Endodermal cell (in vitro differentiated cells): Measurements from ENCODE around the gene BAHD1. TPM values are rescaled to one million over a fixed set of nuclear protein-coding genes. Genes with fewer than 3 reads are reported as not detected.

Source experiments
- DNase-seq: peaks from one replicate; pipeline ENCODE4 v3.0.0-alpha.2; 2017
- H3K27ac ChIP-seq: 2 replicates; pipeline ENCODE4 v1.5.1; 2013; ENCODE audit warnings: mild to moderate bottlenecking, low read depth, low read length, moderate library complexity
- H3K27me3 ChIP-seq: 2 replicates; pipeline ENCODE4 v1.6.1; 2013; ENCODE audit warnings: mild to moderate bottlenecking, low read length, moderate library complexity; ENCODE audit not compliant: insufficient read depth, control insufficient read depth, poor library complexity, severe bottlenecking
- H3K36me3 ChIP-seq: 2 replicates; pipeline ENCODE4 v1.7.0; 2013; ENCODE audit warnings: mild to moderate bottlenecking, low read length, moderate library complexity; ENCODE audit not compliant: control insufficient read depth, insufficient read depth
- H3K4me1 ChIP-seq: one replicate; pipeline ENCODE4 v1.7.0; 2013; ENCODE audit warnings: low read length; ENCODE audit not compliant: control insufficient read depth, insufficient read depth
- H3K4me3 ChIP-seq: 2 replicates; pipeline ENCODE4 v1.5.1; 2013; ENCODE audit warnings: mild to moderate bottlenecking, low read length, moderate library complexity
- H3K9ac ChIP-seq: 2 replicates; pipeline ENCODE4 v1.6.1; 2013; ENCODE audit warnings: mild to moderate bottlenecking, low read length, moderate library complexity; ENCODE audit not compliant: poor library complexity, severe bottlenecking; ENCODE audit errors: extremely low read depth
- H3K9me3 ChIP-seq: 2 replicates; pipeline ENCODE4 v1.6.1; 2013; ENCODE audit warnings: mild to moderate bottlenecking, low read length, moderate library complexity; ENCODE audit not compliant: control insufficient read depth
- H3K27ac Mint-ChIP-seq: 2 replicates; pipeline ENCODE4 v1.8.0; 2020; ENCODE audit warnings: mixed read lengths
- H3K27me3 Mint-ChIP-seq: 2 replicates; pipeline ENCODE4 v1.8.0; 2021; ENCODE audit warnings: mild to moderate bottlenecking, mixed read lengths; ENCODE audit not compliant: insufficient read depth
- H3K36me3 Mint-ChIP-seq: 2 replicates; pipeline ENCODE4 v1.8.0; 2020; ENCODE audit warnings: low read depth, mixed read lengths
- H3K4me1 Mint-ChIP-seq: 2 replicates; pipeline ENCODE4 v1.8.0; 2020; ENCODE audit warnings: mixed read lengths
- H3K4me3 Mint-ChIP-seq: 2 replicates; pipeline ENCODE4 v1.8.0; 2020; ENCODE audit warnings: mild to moderate bottlenecking, moderate library complexity, mixed read lengths
- H3K9me3 Mint-ChIP-seq: 2 replicates; pipeline ENCODE4 v1.8.0; 2020; ENCODE audit warnings: mild to moderate bottlenecking, mixed read lengths
- WGBS, 2 experiments: methylation state at CpG; one replicate each; pipeline versions ENCODE4 v1.1.5 to v1.1.7; 2013; ENCODE audit warnings: missing lambda C conversion rate in 2 of 2, mixed read lengths in 1 of 2; ENCODE audit not compliant: insufficient coverage in 1 of 2, insufficient read length in 1 of 2; 5-methylcytosine and 5-hydroxymethylcytosine counted together
- total RNA-seq, 2 donors: library from RNA; stranded (reverse); fragmentation: NEBNext Ultra II Directional in 1 of 2; extraction: Animal tissue kit (Norgen Biotek cat#: 25700) in 1 of 2; gene quantifications; 2 replicates in 1 of 2; 3 replicates in 1 of 2; pipeline ENCODE4 v1.2.1, GENCODE V29; 2021
- TF ChIP-seq, protein P1 (sequence below): fragments of 200-600 bp; sonication (generic); conservative IDR thresholded peaks from 2 replicates; pipeline ENCODE4 v1.5.0; 2021; ENCODE audit warnings: antibody characterized with exemption, mild to moderate bottlenecking

Gene BAHD1
- total RNA-seq, 2 donors from 2014 or later, result 23.5 to 30.1 TPM

DNA sequence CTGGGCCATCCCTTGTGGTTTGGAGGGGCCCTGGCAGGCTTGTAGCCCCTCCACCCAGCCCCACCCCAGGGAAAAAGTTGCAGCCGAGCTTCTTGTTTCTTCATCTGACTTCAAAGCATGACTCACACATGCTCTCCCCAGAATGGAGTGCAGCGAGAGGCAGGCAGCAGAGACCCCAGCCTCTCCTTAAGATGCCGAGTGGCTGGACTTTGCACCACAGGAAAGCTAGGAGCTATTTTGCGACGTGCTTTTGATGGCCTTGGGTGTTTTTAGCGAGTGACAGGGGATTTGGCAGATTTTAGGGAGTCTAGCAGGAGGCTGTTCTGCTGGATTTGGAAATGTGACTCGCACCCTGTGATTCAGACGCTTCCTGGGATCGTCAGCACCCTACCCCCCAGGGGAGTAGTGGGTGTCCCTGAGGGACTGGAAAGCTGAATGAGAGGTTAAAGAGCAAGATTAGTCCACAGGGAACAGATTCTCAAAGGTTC lies 14.2 kb downstream of the BAHD1 start:
- H3K27me3 ChIP-seq, result no peaks in the 10 kb centered on the region
- H3K4me1 Mint-ChIP-seq, result peaks cover 67% of the 10 kb centered on the region
- no peak overlapping the region for H3K9ac ChIP-seq
- no peak overlapping the region for H3K27ac ChIP-seq
- no peak overlapping the region for H3K4me3 ChIP-seq
- no peaks in the 10 kb centered on the region for H3K9me3 Mint-ChIP-seq
- WGBS, 2 experiments, result 67 to 81% methylated on average over 5 to 9 of the region's 9 CpGs
- DNase-seq, result no peak
- TF ChIP-seq, protein P1, sequence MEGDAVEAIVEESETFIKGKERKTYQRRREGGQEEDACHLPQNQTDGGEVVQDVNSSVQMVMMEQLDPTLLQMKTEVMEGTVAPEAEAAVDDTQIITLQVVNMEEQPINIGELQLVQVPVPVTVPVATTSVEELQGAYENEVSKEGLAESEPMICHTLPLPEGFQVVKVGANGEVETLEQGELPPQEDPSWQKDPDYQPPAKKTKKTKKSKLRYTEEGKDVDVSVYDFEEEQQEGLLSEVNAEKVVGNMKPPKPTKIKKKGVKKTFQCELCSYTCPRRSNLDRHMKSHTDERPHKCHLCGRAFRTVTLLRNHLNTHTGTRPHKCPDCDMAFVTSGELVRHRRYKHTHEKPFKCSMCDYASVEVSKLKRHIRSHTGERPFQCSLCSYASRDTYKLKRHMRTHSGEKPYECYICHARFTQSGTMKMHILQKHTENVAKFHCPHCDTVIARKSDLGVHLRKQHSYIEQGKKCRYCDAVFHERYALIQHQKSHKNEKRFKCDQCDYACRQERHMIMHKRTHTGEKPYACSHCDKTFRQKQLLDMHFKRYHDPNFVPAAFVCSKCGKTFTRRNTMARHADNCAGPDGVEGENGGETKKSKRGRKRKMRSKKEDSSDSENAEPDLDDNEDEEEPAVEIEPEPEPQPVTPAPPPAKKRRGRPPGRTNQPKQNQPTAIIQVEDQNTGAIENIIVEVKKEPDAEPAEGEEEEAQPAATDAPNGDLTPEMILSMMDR, result no peak
- peak overlapping the region; percentile 18 for H3K4me3 Mint-ChIP-seq
- H3K9me3 ChIP-seq, result no peaks in the 10 kb centered on the region
- peaks cover 39% of the 10 kb centered on the region for H3K4me1 ChIP-seq
- no peaks in the 10 kb centered on the region for H3K27me3 Mint-ChIP-seq
- H3K36me3 ChIP-seq, result peaks cover 6% of the 10 kb centered on the region
- peaks cover 3% of the 10 kb centered on the region for H3K36me3 Mint-ChIP-seq
- peak overlapping the region; percentile 82 for H3K27ac Mint-ChIP-seq

DNA sequence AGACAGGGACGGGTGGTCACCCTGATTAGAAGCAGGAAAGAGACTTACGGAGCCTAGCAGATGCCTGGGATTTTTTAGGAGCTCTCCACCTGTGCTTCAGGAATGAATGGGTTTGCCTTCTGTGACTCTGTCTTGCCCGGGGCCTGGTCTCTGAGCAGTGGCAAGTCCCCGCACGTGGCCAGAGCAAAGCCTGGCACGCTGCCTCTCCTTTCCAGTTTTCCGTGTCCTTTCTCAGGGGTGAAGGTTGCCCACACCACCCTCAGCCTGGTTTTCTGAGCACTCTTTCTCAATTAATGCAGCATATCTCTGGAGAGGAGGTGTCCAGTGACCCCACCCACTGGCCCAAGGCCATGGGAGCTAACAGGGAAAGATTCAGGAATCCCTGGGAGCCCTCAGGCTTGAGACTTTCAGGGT lies 15.6 kb downstream of the BAHD1 start:
- Mint-ChIP-seq H3K36me3 (peaks cover 10% of the 10 kb centered on the region), H3K27me3 (no peaks in the 10 kb centered on the region), H3K4me3 (no peak overlapping the region), H3K9me3 (no peaks in the 10 kb centered on the region), H3K27ac (peak overlapping the region; percentile 77), H3K4me1 (peaks cover 54% of the 10 kb centered on the region)
- H3K4me3 ChIP-seq, result no peak overlapping the region
- H3K27ac ChIP-seq, result no peak overlapping the region
- TF ChIP-seq, protein P1, result no peak
- DNase-seq, result no peak
- WGBS, 2 experiments, result 84 to 92% methylated on average over 5 to 7 of the region's 7 CpGs
- H3K9ac ChIP-seq, result no peak overlapping the region
- no peaks in the 10 kb centered on the region for H3K27me3 ChIP-seq
- peaks cover 35% of the 10 kb centered on the region for H3K4me1 ChIP-seq
- peaks cover 9% of the 10 kb centered on the region for H3K36me3 ChIP-seq
- no peaks in the 10 kb centered on the region for H3K9me3 ChIP-seq

DNA sequence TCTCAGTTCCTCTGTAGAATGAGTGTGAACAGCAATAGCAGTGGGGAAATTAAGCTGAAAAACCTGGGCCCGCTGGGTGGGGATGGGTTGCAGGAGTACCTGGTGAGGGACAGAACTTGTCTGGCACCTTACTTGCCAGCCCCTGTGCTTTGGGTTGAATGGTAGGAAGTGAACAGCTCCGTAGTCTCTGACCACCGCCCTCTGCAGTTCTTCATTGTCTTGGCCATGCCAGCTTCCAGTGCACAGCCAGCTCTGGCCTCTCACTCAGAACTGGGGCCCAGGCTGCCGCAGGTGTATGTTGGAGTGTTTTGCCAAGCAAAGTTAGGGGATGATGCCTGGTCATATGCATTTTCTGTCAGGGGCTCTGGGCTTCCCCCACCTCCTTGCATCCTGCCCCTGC lies 16.0 kb downstream of the BAHD1 start:
- no peak for DNase-seq
- peak overlapping the region; percentile 77 for H3K27ac Mint-ChIP-seq
- H3K4me3 Mint-ChIP-seq, result no peak overlapping the region
- H3K36me3 Mint-ChIP-seq, result peaks cover 10% of the 10 kb centered on the region
- TF ChIP-seq, protein P1, result no peak
- Histone ChIP-seq H3K4me3 (no peak overlapping the region), H3K9ac (no peak overlapping the region), H3K9me3 (no peaks in the 10 kb centered on the region), H3K27ac (no peak overlapping the region), H3K27me3 (no peaks in the 10 kb centered on the region), H3K4me1 (peaks cover 35% of the 10 kb centered on the region), H3K36me3 (peaks cover 10% of the 10 kb centered on the region)
- 91 to 92% methylated on average over 2 to 4 of the region's 4 CpGs for WGBS, 2 experiments
- H3K27me3 Mint-ChIP-seq, result no peaks in the 10 kb centered on the region
- no peaks in the 10 kb centered on the region for H3K9me3 Mint-ChIP-seq
- peaks cover 50% of the 10 kb centered on the region for H3K4me1 Mint-ChIP-seq
